ENCODE measurements around the gene TCF25. TPM values are rescaled to one million over a fixed set of nuclear protein-coding genes. Genes with fewer than 3 reads are reported as not detected.
"Not testable (repeated sequence)": the region's sequence is repeated elsewhere in the genome, so short reads cannot be mapped to it uniquely, and the experiment has no call there.

Gene TCF25
- total RNA-seq, 4 donors from 2014 or later, result 60.3 to 221 (median 126) TPM

DNA sequence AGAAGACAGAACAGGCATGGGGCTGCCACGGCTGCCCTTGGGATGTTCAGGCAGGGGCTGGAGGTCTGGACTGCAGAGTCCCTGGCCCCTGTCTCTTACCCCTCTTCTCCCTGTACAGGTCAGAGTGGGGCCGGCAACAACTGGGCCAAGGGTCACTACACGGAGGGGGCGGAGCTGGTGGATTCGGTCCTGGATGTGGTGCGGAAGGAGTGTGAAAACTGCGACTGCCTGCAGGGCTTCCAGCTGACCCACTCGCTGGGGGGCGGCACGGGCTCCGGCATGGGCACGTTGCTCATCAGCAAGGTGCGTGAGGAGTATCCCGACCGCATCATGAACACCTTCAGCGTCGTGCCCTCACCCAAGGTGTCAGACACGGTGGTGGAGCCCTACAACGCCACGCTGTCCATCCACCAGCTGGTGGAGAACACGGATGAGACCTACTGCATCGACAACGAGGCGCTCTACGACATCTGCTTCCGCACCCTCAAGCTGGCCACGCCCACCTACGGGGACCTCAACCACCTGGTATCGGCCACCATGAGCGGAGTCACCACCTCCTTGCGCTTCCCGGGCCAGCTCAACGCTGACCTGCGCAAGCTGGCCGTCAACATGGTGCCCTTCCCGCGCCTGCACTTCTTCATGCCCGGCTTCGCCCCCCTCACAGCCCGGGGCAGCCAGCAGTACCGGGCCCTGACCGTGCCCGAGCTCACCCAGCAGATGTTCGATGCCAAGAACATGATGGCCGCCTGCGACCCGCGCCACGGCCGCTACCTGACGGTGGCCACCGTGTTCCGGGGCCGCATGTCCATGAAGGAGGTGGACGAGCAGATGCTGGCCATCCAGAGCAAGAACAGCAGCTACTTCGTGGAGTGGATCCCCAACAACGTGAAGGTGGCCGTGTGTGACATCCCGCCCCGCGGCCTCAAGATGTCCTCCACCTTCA lies 61.5 kb downstream of the TCF25 start:
- no peaks in the 10 kb centered on the region for H3K36me3 ChIP-seq
- no peaks in the 10 kb centered on the region for H3K9me3 ChIP-seq
- no peak for DNase-seq
- TF ChIP-seq, protein P1, sequence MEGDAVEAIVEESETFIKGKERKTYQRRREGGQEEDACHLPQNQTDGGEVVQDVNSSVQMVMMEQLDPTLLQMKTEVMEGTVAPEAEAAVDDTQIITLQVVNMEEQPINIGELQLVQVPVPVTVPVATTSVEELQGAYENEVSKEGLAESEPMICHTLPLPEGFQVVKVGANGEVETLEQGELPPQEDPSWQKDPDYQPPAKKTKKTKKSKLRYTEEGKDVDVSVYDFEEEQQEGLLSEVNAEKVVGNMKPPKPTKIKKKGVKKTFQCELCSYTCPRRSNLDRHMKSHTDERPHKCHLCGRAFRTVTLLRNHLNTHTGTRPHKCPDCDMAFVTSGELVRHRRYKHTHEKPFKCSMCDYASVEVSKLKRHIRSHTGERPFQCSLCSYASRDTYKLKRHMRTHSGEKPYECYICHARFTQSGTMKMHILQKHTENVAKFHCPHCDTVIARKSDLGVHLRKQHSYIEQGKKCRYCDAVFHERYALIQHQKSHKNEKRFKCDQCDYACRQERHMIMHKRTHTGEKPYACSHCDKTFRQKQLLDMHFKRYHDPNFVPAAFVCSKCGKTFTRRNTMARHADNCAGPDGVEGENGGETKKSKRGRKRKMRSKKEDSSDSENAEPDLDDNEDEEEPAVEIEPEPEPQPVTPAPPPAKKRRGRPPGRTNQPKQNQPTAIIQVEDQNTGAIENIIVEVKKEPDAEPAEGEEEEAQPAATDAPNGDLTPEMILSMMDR (IDR thresholded peaks at IDR 0.05), result no peak
- TF ChIP-seq POLR2A (IDR thresholded peaks at IDR 0.05), result no peak
- H3K4me1 ChIP-seq, result no peaks in the 10 kb centered on the region
- intact Hi-C loops (cut with DNase I; ENCODE audit: low total_unique reads), result no loop called here
- no peak overlapping the region for H3K27ac ChIP-seq
- no peak overlapping the region for H3K4me3 ChIP-seq
- H3K27me3 ChIP-seq, result no peaks in the 10 kb centered on the region

DNA sequence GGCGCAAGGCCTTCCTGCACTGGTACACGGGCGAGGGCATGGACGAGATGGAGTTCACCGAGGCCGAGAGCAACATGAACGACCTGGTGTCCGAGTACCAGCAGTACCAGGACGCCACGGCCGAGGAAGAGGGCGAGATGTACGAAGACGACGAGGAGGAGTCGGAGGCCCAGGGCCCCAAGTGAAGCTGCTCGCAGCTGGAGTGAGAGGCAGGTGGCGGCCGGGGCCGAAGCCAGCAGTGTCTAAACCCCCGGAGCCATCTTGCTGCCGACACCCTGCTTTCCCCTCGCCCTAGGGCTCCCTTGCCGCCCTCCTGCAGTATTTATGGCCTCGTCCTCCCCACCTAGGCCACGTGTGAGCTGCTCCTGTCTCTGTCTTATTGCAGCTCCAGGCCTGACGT lies 62.2 kb downstream of the TCF25 start:
- H3K27me3 ChIP-seq; H3K4me1 ChIP-seq; H3K36me3 ChIP-seq; DNase-seq; H3K9me3 ChIP-seq; intact Hi-C loops (cut with DNase I; ENCODE audit: low total_unique reads); H3K4me3 ChIP-seq; H3K27ac ChIP-seq: not testable (repeated sequence)

DNA sequence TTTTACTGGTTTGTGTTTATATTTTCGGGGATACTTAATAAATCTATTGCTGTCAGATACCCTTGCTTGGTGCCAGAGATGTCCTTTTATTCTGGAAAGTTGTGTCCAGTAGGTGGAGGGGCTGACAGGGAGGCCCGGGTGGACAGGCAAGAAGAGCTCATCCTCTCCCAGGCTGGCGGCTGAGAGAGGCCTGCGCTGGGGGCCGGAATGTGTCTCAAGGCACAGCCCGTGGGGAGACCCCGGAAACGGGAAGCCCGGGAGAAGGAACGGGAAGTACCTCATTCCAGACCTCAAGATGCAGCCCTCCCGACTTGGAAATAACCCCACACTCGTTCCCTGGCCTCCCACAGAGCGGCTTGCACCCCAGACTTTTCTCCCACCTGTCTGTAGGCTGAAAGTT lies 62.6 kb downstream of the TCF25 start:
- no peak for DNase-seq
- H3K4me3 ChIP-seq, result no peak overlapping the region
- intact Hi-C loops (cut with DNase I; ENCODE audit: low total_unique reads), result no loop called here
- H3K9me3 ChIP-seq, result no peaks in the 10 kb centered on the region
- TF ChIP-seq POLR2A (IDR thresholded peaks at IDR 0.05), result no peak
- TF ChIP-seq, protein P1 (IDR thresholded peaks at IDR 0.05), result no peak
- H3K36me3 ChIP-seq, result no peaks in the 10 kb centered on the region
- no peaks in the 10 kb centered on the region for H3K4me1 ChIP-seq
- no peak overlapping the region for H3K27ac ChIP-seq
- no peaks in the 10 kb centered on the region for H3K27me3 ChIP-seq

- H3K4me1 ChIP-seq, result no peaks in the 10 kb centered on the region
- TF ChIP-seq POLR2A (IDR thresholded peaks at IDR 0.05), result no peak
- TF ChIP-seq, protein P1 (IDR thresholded peaks at IDR 0.05), result no peak
- no peaks in the 10 kb centered on the region for H3K27me3 ChIP-seq
- H3K4me3 ChIP-seq, result no peak overlapping the region
- H3K27ac ChIP-seq, result no peak overlapping the region
- intact Hi-C loops (cut with DNase I; ENCODE audit: low total_unique reads), result no loop called here
- H3K36me3 ChIP-seq, result no peaks in the 10 kb centered on the region
- no peaks in the 10 kb centered on the region for H3K9me3 ChIP-seq
- no peak for DNase-seq
Measured at GRCh38 chr16:89936508-89936907, 63.1 kb downstream of the TCF25 start.

DNA sequence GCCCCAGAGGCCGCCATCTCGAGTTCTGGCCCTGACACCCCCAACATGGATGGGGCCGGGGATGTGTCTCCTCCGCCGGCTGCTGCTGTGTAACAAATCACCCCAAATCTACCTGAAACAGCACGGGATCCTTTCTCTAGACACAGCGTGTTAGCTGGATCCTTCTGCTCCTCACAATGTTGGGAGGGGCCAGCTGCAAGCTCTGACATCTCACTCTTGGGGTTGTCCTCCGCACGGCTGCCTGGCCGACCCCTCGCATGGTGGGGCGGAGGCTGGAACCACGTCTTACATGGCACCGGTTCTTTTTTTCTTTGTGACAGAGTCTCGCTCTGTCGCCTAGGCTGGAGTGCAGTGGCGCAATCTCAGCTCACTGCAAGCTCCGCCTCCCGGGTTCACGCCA lies 63.6 kb downstream of the TCF25 start:
- DNase-seq, result no peak
- intact Hi-C loops (cut with DNase I; ENCODE audit: low total_unique reads), result no loop called here
- TF ChIP-seq, protein P1 (IDR thresholded peaks at IDR 0.05), result no peak
- no peak for TF ChIP-seq POLR2A (IDR thresholded peaks at IDR 0.05)
- H3K27ac ChIP-seq, result no peak overlapping the region
- no peaks in the 10 kb centered on the region for H3K4me1 ChIP-seq
- H3K27me3 ChIP-seq, result no peaks in the 10 kb centered on the region
- no peaks in the 10 kb centered on the region for H3K9me3 ChIP-seq
- H3K4me3 ChIP-seq, result no peak overlapping the region
- no peaks in the 10 kb centered on the region for H3K36me3 ChIP-seq

Measured in uterus (tissue), 4 donors.